ENCODE results near the gene SLAMF1.
"Not testable (repeated sequence)": the region's sequence is repeated elsewhere in the genome, so short reads cannot be mapped to it uniquely, and the experiment has no call there.

SLAMF1 gene

DNA sequence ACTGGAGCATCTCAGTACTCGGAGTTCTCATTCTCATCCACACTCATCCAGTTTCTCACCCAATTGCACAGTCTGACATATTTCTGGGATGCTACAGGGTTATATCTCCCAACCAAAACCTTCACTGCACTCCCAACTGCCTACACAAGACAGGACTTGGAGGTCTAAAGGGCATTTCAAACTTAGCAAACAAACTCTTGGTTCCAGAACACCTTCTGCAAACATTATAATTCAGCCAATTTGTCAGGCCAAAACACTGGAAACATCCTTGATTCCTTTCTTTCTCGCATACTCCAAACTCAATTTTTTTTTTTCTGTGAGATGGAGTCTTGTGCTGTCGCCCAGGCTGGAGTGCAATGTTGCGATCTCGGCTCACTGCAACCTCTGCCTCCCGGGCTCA, 7.9 kb downstream of the SLAMF1 start:
- DNase-seq (ENCODE audit: low read depth), result no peak

DNA sequence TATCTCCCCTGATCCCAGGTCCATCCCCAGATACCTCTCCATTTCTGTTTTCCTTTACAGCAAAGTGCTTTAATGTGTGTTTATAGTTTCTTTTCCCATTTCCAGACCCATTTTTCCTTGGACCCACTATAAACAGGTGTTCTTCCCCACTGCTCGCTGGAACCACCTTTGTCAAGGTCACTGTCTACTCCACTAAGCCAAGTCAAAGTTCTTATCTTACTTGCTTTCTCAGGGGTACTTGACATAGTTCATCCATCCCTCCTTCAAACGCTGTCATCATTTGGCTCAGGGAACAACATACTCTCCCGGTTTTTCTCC, 8.3 kb downstream of the SLAMF1 start:
- no peak for DNase-seq (ENCODE audit: low read depth)

DNA sequence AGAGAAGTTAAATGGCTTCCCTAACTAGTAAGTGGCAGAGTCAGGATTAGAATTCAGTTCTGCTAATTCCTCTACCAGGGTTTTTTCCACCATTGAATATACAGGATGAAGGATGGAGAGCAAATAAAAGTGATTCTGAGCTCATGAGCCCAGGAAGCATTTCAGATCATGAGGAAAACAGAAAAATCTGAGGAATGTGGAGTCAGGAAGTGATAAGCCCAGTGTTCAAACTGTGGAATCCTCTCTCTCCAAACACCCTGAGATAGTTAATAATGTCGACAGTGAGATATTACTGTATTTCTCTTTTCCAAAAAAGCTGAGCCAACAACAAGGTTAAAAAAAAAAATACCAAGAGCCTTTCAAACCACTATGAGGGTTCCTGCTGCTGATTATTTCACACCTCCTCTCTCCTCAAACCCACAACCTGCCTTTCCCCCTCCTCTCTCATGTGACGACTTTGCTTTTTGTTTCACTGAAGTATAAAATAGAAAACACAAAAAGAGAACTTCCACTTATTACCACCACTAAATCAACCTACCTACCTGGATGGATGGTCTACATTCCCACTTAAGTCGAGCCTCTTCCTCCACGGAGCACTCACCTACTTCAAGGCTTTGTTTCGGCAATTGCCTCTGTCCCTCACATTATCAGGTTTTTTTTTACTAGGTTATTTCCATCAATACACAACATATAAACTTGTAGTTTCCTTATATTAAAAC, 8.9 kb downstream of the SLAMF1 start:
- no peak for DNase-seq (ENCODE audit: low read depth)

DNA sequence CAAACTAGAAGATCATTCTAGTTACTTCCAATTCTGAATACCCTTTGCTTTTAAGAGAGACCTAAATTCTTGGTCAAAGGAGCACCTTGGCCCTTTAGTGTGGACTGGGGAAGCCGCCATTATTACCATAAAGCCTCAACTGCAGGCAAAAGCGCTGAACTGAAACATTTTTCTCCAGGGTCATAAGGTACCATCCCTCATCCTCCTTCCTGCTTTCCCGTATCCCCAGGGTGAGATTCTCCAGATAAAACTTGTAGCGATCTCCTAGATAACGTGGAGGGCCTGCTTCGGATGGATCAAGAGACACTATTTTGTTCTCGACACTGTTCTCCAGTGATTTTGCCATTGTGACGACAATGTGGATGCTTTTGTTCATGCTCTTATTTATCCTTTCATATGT, 9.8 kb downstream of the SLAMF1 start:
- DNase-seq (ENCODE audit: low read depth), result no peak

DNA sequence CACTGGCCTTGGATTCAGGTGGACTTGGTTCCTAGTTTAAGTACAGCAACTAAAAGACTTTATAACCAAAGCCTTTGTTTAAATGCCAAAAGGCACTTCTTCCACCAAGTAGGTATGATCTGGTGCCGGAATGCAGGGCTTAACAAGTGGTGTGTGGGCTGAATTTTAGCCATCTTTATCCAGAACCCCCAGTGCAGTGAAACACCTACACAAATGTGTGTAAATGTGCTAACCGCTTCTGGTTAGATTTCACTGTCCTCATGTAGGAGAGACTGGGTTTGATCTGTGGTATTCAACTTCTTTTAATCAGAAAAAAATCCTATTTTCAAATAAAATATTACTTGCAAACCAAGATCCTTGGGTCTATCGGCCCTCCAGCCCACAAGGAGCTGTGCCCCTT, 10.3 kb downstream of the SLAMF1 start:
- DNase-seq (ENCODE audit: low read depth), result no peak

DNA sequence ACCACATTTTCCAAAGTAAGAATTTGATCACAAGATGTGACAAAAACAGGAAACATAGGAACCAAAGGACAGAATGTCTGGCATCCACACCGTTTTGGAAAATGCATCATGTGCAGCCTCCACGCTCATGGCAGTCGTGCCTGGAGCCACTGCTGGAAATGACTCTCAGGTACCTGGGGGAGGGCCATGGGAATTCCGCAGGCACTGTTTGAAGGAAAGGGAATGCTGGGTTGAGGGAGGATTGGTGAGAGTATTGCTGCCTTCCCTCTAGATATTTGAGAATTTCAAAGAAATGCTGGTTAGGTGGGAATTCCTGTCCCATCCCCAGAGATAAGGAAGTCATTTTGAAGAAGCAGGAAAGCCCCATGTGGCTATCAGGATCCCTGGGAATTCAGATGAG, 10.8 kb downstream of the SLAMF1 start:
- no peak for DNase-seq (ENCODE audit: low read depth)

DNA sequence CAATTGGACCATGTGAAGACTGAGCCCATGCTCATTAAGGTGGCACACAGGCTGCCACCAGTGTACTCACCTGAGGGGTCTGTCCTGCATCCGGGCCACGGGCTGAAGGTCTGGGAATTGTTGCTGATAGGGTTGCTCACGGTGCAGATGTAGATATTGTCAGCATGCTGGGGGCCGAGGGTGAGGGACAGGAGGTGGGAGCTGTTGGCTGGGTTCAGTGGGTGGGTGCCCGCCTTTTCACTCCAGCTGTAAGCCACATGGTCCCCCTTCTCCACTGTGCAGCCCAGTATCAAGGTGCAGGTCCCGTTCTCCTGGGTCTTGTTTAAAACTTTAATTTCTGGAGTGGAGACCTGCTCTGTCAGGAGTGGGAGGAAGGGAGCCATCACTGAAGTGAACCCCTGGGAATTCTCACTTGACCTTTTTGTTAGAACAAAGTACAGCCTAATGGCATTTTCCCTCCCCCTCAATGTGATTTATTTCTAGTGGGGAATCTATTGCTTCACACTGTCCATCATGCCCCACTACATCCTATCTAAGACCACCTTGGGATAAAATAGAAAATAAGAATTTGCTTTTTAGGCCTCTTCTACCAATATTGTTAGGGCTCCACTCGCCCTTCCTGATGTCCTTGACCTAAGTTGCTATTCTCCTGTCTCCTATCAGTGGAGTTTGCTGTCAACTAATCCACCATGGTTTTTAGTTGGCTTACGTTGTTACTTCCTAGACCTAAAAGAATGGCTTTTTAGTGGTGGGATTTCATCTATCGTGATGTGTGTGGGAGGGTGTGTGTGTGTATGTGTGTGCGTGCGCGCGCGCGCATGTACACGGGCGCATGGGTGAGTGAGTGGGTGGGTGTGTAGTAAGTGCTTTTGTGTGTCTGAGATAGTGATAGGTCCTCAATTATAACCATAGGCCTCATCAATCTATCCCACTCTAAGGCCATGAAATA, 12.0 kb downstream of the SLAMF1 start:
- no peak for DNase-seq (ENCODE audit: low read depth)

DNA sequence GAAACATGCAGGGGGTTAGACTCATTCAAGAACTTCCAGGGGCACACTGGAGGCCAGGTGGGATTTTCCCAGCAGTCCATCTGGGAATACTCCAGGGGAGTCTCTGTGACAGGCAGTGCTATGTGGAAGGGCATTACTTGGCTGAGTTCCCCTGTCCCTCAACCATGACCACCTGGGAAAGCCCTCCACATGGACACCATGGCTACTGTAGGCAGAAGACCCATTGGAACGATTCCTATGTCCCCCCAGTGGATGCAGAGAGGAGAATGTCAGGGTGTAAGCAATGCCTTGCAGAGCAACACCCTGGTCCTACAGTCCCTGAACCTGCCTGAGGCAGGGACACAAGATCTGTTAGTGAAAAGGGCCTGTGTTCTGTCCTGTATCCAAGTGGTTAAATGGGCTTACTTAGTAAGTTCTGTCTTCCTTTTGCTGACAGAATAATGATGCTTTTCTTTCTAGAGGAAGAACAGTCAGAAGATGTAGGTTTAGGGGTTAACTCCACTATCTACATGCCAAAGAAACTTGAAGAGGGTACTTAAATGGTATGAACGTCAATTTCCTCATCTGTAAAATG, 13.4 kb downstream of the SLAMF1 start:
- no peak for DNase-seq (ENCODE audit: low read depth)

DNA sequence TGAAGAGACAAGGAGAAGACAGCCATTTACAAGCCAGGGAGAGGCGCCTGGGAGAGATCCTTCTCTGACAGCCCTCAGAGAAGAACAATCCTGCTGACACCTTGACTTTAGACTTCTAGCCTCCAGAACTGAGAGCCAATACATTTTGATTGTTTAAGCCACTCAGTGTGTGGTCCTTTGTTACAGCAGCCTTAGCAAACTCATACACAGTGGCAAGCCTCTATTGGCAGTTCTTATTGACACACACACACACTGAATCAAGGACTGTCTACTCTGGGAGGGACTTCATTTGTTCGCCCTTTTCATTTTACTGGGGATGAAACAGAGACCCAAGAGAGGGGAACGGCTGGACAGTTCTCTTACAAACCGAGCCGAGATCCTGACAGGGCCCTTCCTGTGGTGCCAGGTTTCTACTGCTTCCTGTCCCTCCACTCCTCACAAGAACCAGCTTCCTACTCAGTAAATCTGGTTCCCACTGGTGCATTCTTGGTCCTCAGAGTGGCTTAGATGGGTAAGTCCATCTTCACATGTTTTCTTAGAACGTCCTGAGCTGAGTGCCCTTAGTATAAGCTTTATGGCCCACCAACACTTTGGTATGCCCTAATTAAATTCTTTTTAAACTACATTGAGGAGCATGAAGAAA, 14.7 kb downstream of the SLAMF1 start:
- no peak for DNase-seq (ENCODE audit: low read depth)

DNA sequence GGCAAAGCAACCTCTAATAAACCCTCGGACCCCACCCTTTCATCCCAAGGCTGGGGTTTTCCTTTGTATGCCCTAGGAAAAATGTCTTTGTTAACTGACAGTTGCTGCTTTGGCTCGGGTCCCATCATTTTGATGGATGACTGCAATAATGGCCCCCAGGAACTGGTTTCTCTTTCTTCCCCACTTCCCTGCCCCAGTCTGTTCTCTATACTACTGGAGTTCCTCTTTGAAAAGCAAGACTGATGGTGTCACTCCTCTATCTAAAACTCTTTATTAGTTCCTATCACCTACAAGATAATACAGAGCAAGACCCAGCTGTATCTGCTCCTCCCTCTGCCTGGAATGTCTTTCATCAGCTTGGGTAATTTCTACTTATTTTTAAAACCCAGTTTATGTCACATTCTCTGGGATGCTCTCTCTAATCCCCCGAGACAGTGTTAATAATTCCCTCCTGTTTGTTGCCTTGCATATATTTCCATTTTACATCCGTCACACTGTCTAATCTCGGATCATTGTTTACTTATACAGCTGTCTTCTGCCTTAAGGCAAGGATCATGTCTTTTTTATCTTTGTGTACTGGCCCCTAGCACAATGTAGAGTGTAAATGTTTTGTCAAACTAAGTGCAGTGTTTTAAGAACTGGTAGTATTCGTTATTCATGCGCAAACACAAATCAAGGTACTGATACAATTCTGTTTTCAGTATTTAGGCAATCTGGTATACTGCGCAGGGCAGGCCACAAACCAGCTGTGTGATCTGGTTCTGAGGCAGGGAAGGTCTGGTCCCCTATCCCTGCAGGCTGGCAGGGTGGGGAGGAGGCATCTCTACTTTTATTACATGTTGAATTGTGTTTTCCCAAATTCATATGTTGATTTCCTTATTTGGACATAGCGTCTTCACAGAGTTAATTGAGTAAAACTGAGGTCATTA, 16.1 kb downstream of the SLAMF1 start:
- DNase-seq (ENCODE audit: low read depth), result no peak

DNA sequence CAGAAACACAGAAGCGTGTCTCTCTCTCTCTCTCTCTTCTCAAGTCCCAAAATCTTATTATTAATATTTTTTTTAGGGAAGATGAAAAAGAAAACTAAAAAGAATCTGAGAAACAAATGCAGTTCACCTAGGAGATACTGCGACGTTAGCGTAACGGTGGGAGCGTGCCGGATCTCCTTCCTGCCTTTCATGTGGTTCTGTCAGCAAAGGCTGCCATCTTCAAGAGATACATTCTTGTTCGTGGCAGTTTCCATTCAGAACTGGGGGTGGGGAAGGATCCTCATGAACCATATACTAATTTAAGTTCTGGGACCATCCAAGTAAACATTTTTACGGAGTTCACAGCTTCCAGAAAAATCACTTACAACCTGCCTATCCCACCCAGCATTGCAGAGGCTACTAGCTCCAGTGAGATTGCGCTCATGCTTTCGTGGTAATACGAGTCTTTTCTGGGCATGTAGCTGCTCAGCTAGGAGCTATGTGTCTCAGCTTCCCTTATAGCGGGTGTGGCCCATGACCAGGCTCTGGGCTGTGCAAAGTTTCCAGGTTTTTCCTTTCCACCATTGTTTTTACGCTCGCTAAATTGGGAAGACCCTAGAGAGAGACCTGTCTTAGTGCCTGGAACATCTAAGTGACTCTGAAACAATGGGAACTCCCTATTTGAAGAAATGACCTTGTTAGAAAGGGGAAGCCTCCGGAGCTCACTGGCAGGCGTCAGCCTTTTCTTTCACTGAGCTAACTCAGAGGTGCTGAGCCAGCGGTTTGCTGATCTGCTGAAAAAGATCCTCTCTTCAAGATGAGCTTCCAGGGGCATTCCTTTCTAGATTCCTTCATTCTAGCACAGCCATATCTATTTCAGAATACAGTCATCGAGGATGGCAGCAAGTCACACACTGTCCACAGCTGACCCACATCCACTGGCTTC, 17.3 kb downstream of the SLAMF1 start:
- DNase-seq (ENCODE audit: low read depth), result no peak

DNA sequence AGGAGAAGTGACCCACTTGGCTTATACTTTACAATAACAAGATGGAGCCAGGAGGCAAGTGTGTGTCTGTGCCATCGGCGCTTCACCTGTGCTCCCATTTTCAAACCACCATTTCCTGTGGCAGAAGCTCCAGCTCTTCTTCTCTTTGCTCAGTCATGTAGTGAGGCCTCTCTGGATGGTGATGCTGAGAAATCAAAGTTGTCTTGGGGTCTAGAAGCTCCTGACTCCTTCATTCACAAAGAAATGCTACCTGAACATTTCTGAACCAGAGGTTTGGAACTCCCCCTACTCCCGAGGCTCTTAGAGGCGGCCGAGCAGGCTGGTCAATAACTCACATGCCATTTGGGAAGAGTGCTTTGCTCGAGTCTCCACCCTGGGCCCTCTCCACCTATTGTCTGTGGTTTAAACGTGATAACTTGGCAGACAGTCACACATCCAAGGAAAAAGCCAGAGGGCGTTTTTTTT, 18.0 kb downstream of the SLAMF1 start:
- no peak for DNase-seq (ENCODE audit: low read depth)

DNA sequence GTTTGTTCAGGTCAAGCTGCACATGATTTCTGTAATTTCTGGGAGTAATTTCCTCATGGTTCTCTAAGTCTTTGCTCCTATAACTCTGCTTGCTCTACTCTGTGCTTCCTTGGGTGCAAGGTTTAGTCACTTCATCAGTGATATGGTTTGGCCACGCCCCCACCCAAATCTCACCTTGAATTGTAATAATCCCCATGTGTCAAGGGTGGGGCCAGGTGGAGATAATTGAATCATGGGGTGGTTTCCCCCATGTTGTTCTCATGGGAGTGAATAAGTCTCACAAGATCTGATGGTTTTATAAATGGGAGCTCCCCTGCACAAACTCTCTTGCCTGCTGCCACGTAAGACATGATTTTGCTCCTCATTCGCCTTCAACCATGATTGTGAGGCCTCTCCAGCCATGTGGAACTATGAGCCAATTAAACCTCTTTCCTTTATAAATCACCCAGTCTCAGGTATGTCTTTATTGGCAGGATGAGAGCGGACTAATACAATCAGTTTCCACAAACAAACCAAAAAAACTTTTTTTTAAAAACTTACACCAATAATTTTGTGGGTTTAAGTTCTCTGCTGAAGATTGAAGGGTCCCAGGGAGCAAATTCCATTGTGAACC, 19.1 kb downstream of the SLAMF1 start:
- DNase-seq (ENCODE audit: low read depth), result not testable (repeated sequence)

DNA sequence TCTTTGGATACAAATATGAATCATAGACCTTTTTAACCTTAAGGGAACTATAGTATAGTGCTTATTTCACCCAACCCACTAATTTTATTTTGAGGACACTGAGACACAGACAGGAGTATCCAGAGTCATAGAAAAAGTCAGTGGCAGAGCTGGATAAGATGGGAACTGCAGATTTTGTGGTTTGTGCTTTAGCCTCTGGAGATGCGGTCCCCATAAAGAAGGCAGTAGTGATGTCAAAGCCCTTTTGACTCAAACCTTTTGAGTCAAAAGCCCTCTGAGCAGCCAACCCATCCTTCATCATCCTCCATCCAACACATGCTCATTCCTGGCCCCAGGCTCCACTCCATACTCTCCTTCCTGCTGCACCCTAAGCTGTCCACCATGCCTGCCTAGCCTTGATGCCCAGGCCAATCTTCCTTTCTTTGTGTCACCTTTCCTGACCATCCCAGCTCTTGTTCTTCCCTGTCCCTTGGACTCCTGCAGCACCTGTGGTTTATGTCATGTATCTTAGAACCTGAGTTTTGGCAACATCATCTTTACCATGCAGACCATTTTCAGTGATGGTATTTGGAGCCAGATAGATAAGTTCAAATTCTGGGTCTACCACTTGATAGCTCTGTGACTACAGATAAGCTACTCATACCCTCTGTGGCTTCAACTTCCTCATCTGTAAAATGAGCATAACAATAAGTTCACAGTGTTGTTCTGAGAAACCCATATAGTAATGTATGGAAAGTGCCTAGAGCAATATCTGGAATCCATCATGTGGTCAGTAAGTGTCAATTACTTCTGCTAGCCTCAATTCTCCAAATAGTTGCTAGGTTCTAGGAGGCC, 20.1 kb downstream of the SLAMF1 start:
- DNase-seq (ENCODE audit: low read depth), result no peak

DNA sequence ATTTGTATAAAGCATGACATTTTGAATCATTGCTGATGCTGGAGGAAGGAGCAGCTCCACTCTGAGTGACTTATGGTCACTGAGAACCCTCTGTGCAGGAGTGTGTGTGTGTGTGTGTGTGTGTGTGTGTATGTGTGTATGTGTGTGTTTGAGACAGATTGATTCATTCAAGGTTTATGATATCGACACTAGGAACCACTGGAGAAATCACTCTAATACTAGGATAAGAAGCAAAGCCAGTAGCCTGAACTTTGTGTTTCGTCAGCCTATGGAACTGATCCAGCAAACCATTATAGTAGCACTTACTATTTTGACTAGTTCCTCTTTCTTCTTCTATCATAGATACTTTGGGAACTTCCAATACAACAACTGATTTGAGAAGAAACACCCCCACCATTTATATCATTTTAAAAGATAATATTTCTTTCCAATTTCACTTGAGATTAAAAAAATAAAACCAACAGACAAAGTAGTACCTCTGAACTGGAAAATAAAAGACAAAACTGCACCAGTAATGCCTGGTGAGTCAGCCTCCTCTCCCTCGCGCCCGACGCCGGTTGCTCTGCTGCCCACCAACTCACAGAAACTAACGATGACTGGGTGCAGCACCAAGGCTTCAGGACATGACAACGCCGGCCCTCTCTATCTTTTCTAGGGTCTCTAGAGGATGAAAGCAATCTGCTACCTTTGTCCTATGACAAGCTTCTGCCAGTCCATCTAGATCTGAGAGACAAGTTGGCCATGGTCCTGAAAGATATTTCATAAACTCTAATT, 20.9 kb downstream of the SLAMF1 start:
- no peak for DNase-seq (ENCODE audit: low read depth)

DNA sequence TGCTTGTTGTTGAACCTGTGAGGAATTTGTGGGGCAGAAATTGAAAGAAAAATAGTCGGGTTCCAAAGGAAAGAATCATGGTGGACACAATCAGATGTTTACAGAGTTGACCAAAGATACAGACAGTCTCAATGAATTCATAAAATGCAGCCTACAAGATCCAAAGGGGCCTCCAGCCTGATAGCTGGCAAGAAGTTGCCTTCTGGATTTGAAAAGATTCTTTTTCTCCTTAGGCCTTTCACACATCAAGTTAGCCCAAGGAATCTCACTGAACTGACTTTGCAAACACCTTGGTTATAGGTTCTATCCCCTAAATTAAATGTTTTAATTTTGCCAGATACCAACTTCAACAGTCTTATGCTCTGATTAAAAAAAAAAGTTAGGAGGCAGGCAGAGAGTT, 21.5 kb downstream of the SLAMF1 start:
- no peak for DNase-seq (ENCODE audit: low read depth)

DNA sequence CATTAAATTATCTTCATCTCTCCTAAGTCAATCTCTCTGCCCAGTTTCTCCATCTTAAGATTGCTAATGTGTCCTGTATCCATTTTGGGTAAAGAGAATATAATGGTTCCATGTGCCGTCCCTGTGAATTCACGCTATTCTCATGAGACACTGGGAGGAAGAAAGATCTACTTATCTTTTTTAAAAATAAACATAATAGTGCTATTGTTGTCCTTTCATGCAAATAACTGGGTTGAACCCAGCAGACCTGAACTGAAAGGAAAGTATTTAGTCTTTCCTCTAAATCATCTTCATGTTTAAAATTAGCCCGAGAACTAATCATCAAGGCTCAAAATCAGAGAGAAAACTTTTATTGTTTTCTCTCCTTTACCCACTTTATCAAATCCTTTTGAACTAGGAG, 22.4 kb downstream of the SLAMF1 start:
- DNase-seq (ENCODE audit: low read depth), result no peak

DNA sequence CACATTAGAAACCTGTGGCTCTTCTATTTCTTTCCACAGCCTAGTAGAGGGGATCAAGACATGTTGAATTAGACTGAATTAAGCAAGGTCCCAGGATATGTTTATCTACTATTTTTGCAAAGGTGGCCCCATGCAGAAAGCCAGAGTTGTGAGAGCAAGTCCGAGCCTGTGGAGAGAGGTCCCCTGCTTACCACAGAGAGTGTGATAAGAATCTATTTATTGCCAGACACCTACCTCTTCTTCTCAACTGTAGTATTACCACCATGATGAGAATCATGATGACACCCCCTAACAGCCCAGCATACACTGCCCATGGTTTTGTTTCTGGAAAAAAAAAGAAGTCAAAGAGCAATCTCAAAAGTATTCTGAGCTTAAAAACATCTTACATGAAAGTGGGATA, 23.0 kb downstream of the SLAMF1 start:
- no peak for DNase-seq (ENCODE audit: low read depth)

All from GM04503 (cell line).